GM15510 (cell line): ENCODE results near the gene PSMD12.

Experiments used
- POLR2A ChIP-seq: IDR thresholded peaks from 3 replicates; pipeline ENCODE4 v1.6.1; 2011; ENCODE audit warnings: borderline replicate concordance; ENCODE audit not compliant: insufficient read length; ENCODE audit errors: extremely low read depth

The PSMD12 gene

GRCh38 chr17:67390646-67391361, 24.4 kb upstream of the PSMD12 start:
- TF ChIP-seq POLR2A: no peak

GRCh38 chr17:67390006-67390645, 23.7 kb upstream of the PSMD12 start:
- TF ChIP-seq POLR2A: no peak

- TF ChIP-seq POLR2A: no peak
Observed at GRCh38 chr17:67388986-67389385, 22.6 kb upstream of the PSMD12 start.

- TF ChIP-seq POLR2A: no peak
Observed at GRCh38 chr17:67386965-67387551, 20.7 kb upstream of the PSMD12 start.

- no peak for TF ChIP-seq POLR2A
Observed at GRCh38 chr17:67385122-67385988, 19.0 kb upstream of the PSMD12 start.

- TF ChIP-seq POLR2A: no peak
Observed at GRCh38 chr17:67381929-67382257, 15.5 kb upstream of the PSMD12 start.

GRCh38 chr17:67379251-67379630, 12.9 kb upstream of the PSMD12 start:
- no peak for TF ChIP-seq POLR2A

- peak; percentile 55 for TF ChIP-seq POLR2A
Observed at GRCh38 chr17:67378454-67379250, 12.3 kb upstream of the PSMD12 start.

- TF ChIP-seq POLR2A: no peak
Observed at GRCh38 chr17:67377488-67378453, 11.4 kb upstream of the PSMD12 start.

- TF ChIP-seq POLR2A: peak; percentile 76
Observed at GRCh38 chr17:67376737-67377487, 10.5 kb upstream of the PSMD12 start, which contains the start of gene PITPNC1. Gene PITPNC1, plus strand, starts transcription at chr17:67377281.

- no peak for TF ChIP-seq POLR2A
Observed at GRCh38 chr17:67376415-67376736, 10.0 kb upstream of the PSMD12 start.

GRCh38 chr17:67375716-67376115, 9.3 kb upstream of the PSMD12 start:
- no peak for TF ChIP-seq POLR2A

- no peak for TF ChIP-seq POLR2A
Observed at GRCh38 chr17:67375054-67375427, 8.7 kb upstream of the PSMD12 start.

- no peak for TF ChIP-seq POLR2A
Observed at GRCh38 chr17:67374329-67375053, 8.1 kb upstream of the PSMD12 start.
